Measurements from ENCODE around the gene TNFSF8.

TNFSF8 gene

GRCh38 chr9:114910541-114910940 is 19.9 kb downstream of the TNFSF8 start:
- H3K9ac ChIP-seq (ENCODE audit: low read depth in 1 of 2, low read length in 2 of 2), result no peak overlapping the region
- no peaks in the 10 kb centered on the region for H3K27me3 ChIP-seq (ENCODE audit: control insufficient read depth in 2 of 2, insufficient read depth in 2 of 2, low read length in 2 of 2)
- no peak overlapping the region for H3K4me3 ChIP-seq (ENCODE audit: low read length in 2 of 2)
- peaks cover 10 to 16% of the 10 kb centered on the region in 2 donors for H3K4me1 ChIP-seq (ENCODE audit: control insufficient read depth in 2 of 2, insufficient read depth in 2 of 2, low read length in 2 of 2)
- H3K27ac ChIP-seq (ENCODE audit: low read depth in 2 of 2, low read length in 2 of 2), result no peak overlapping the region
- no peaks in the 10 kb centered on the region for H3K9me3 ChIP-seq (ENCODE audit: control insufficient read depth in 2 of 2, low read length in 2 of 2)
- no peaks in the 10 kb centered on the region for H3K36me3 ChIP-seq (ENCODE audit: control insufficient read depth in 2 of 2, insufficient read depth in 2 of 2, low read length in 2 of 2)

- no peak overlapping the region for H3K9ac ChIP-seq (ENCODE audit: low read depth in 1 of 2, low read length in 2 of 2)
- no peak overlapping the region for H3K27ac ChIP-seq (ENCODE audit: low read depth in 2 of 2, low read length in 2 of 2)
- H3K36me3 ChIP-seq (ENCODE audit: control insufficient read depth in 2 of 2, insufficient read depth in 2 of 2, low read length in 2 of 2), result no peaks in the 10 kb centered on the region
- H3K9me3 ChIP-seq (ENCODE audit: control insufficient read depth in 2 of 2, low read length in 2 of 2), result no peaks in the 10 kb centered on the region
- H3K4me3 ChIP-seq (ENCODE audit: low read length in 2 of 2), result no peak overlapping the region
- H3K27me3 ChIP-seq (ENCODE audit: control insufficient read depth in 2 of 2, insufficient read depth in 2 of 2, low read length in 2 of 2), result no peaks in the 10 kb centered on the region
- peaks cover 10 to 16% of the 10 kb centered on the region in 2 donors for H3K4me1 ChIP-seq (ENCODE audit: control insufficient read depth in 2 of 2, insufficient read depth in 2 of 2, low read length in 2 of 2)
Measured at GRCh38 chr9:114909661-114910060, 20.7 kb downstream of the TNFSF8 start.

GRCh38 chr9:114908805-114909448 is 21.5 kb downstream of the TNFSF8 start:
- H3K4me3 ChIP-seq (ENCODE audit: low read length in 2 of 2), result no peak overlapping the region
- H3K27me3 ChIP-seq (ENCODE audit: control insufficient read depth in 2 of 2, insufficient read depth in 2 of 2, low read length in 2 of 2), result no peaks in the 10 kb centered on the region
- no peaks in the 10 kb centered on the region for H3K36me3 ChIP-seq (ENCODE audit: control insufficient read depth in 2 of 2, insufficient read depth in 2 of 2, low read length in 2 of 2)
- no peaks in the 10 kb centered on the region for H3K9me3 ChIP-seq (ENCODE audit: control insufficient read depth in 2 of 2, low read length in 2 of 2)
- H3K27ac ChIP-seq (ENCODE audit: low read depth in 2 of 2, low read length in 2 of 2), result peak overlapping the region in 1 of 2 donors; percentile 11
- no peak overlapping the region for H3K9ac ChIP-seq (ENCODE audit: low read depth in 1 of 2, low read length in 2 of 2)
- H3K4me1 ChIP-seq (ENCODE audit: control insufficient read depth in 2 of 2, insufficient read depth in 2 of 2, low read length in 2 of 2), result peaks cover 10 to 16% of the 10 kb centered on the region in 2 donors

- Histone ChIP-seq H3K4me1 (ENCODE audit: control insufficient read depth in 2 of 2, insufficient read depth in 2 of 2, low read length in 2 of 2) (peaks cover 10 to 17% of the 10 kb centered on the region in 2 donors), H3K9me3 (ENCODE audit: control insufficient read depth in 2 of 2, low read length in 2 of 2) (no peaks in the 10 kb centered on the region), H3K9ac (ENCODE audit: low read depth in 1 of 2, low read length in 2 of 2) (no peak overlapping the region), H3K27me3 (ENCODE audit: control insufficient read depth in 2 of 2, insufficient read depth in 2 of 2, low read length in 2 of 2) (no peaks in the 10 kb centered on the region), H3K27ac (ENCODE audit: low read depth in 2 of 2, low read length in 2 of 2) (peak overlapping the region; percentile 11 to 20), H3K36me3 (ENCODE audit: control insufficient read depth in 2 of 2, insufficient read depth in 2 of 2, low read length in 2 of 2) (no peaks in the 10 kb centered on the region), H3K4me3 (ENCODE audit: low read length in 2 of 2) (no peak overlapping the region)
Measured at GRCh38 chr9:114908104-114908622, 22.2 kb downstream of the TNFSF8 start.

GRCh38 chr9:114906922-114907571 is 23.3 kb downstream of the TNFSF8 start:
- no peak overlapping the region for H3K27ac ChIP-seq (ENCODE audit: low read depth in 2 of 2, low read length in 2 of 2)

GRCh38 chr9:114905170-114905940 is 25.0 kb downstream of the TNFSF8 start:
- Histone ChIP-seq H3K27ac (ENCODE audit: low read depth in 2 of 2, low read length in 2 of 2) (no peak overlapping the region), H3K4me1 (ENCODE audit: control insufficient read depth in 2 of 2, insufficient read depth in 2 of 2, low read length in 2 of 2) (peaks cover 10 to 19% of the 10 kb centered on the region in 2 donors), H3K9ac (ENCODE audit: low read depth in 1 of 2, low read length in 2 of 2) (no peak overlapping the region), H3K9me3 (ENCODE audit: control insufficient read depth in 2 of 2, low read length in 2 of 2) (no peaks in the 10 kb centered on the region), H3K27me3 (ENCODE audit: control insufficient read depth in 2 of 2, insufficient read depth in 2 of 2, low read length in 2 of 2) (no peaks in the 10 kb centered on the region), H3K36me3 (ENCODE audit: control insufficient read depth in 2 of 2, insufficient read depth in 2 of 2, low read length in 2 of 2) (no peaks in the 10 kb centered on the region), H3K4me3 (ENCODE audit: low read length in 2 of 2) (no peak overlapping the region)

More at GRCh38 chr9:114906922-114907571, 23.3 kb downstream of the TNFSF8 start:
- no peak overlapping the region for H3K9ac ChIP-seq (ENCODE audit: low read depth in 1 of 2, low read length in 2 of 2)
- no peak overlapping the region for H3K4me3 ChIP-seq (ENCODE audit: low read length in 2 of 2)
- H3K9me3 ChIP-seq (ENCODE audit: control insufficient read depth in 2 of 2, low read length in 2 of 2), result no peaks in the 10 kb centered on the region
- H3K36me3 ChIP-seq (ENCODE audit: control insufficient read depth in 2 of 2, insufficient read depth in 2 of 2, low read length in 2 of 2), result no peaks in the 10 kb centered on the region
- peaks cover 10 to 19% of the 10 kb centered on the region in 2 donors for H3K4me1 ChIP-seq (ENCODE audit: control insufficient read depth in 2 of 2, insufficient read depth in 2 of 2, low read length in 2 of 2)
- H3K27me3 ChIP-seq (ENCODE audit: control insufficient read depth in 2 of 2, insufficient read depth in 2 of 2, low read length in 2 of 2), result no peaks in the 10 kb centered on the region

GRCh38 chr9:114902786-114903524 is 27.4 kb downstream of the TNFSF8 start:
- no peak overlapping the region for H3K27ac ChIP-seq (ENCODE audit: low read depth in 2 of 2, low read length in 2 of 2)
- H3K4me3 ChIP-seq (ENCODE audit: low read length in 2 of 2), result no peak overlapping the region
- H3K9ac ChIP-seq (ENCODE audit: low read depth in 1 of 2, low read length in 2 of 2), result peak overlapping the region in 1 of 2 donors; percentile 31
- H3K4me1 ChIP-seq (ENCODE audit: control insufficient read depth in 2 of 2, insufficient read depth in 2 of 2, low read length in 2 of 2), result peaks cover 9 to 15% of the 10 kb centered on the region in 2 donors
- no peaks in the 10 kb centered on the region for H3K36me3 ChIP-seq (ENCODE audit: control insufficient read depth in 2 of 2, insufficient read depth in 2 of 2, low read length in 2 of 2)
- H3K27me3 ChIP-seq (ENCODE audit: control insufficient read depth in 2 of 2, insufficient read depth in 2 of 2, low read length in 2 of 2), result no peaks in the 10 kb centered on the region
- no peaks in the 10 kb centered on the region for H3K9me3 ChIP-seq (ENCODE audit: control insufficient read depth in 2 of 2, low read length in 2 of 2)

GRCh38 chr9:114900942-114901802 is 29.2 kb downstream of the TNFSF8 start:
- H3K4me1 ChIP-seq (ENCODE audit: control insufficient read depth in 2 of 2, insufficient read depth in 2 of 2, low read length in 2 of 2), result peaks cover 4 to 7% of the 10 kb centered on the region in 2 donors
- H3K27ac ChIP-seq (ENCODE audit: low read depth in 2 of 2, low read length in 2 of 2), result no peak overlapping the region

GRCh38 chr9:114899995-114900394 is 30.4 kb downstream of the TNFSF8 start:
- H3K4me3 ChIP-seq (ENCODE audit: low read length in 2 of 2), result no peak overlapping the region
- peaks cover 8 to 10% of the 10 kb centered on the region in 2 donors for H3K4me1 ChIP-seq (ENCODE audit: control insufficient read depth in 2 of 2, insufficient read depth in 2 of 2, low read length in 2 of 2)
- H3K36me3 ChIP-seq (ENCODE audit: control insufficient read depth in 2 of 2, insufficient read depth in 2 of 2, low read length in 2 of 2), result no peaks in the 10 kb centered on the region
- H3K9me3 ChIP-seq (ENCODE audit: control insufficient read depth in 2 of 2, low read length in 2 of 2), result no peaks in the 10 kb centered on the region
- H3K27ac ChIP-seq (ENCODE audit: low read depth in 2 of 2, low read length in 2 of 2), result no peak overlapping the region
- no peaks in the 10 kb centered on the region for H3K27me3 ChIP-seq (ENCODE audit: control insufficient read depth in 2 of 2, insufficient read depth in 2 of 2, low read length in 2 of 2)
- H3K9ac ChIP-seq (ENCODE audit: low read depth in 1 of 2, low read length in 2 of 2), result no peak overlapping the region

More at GRCh38 chr9:114900942-114901802, 29.2 kb downstream of the TNFSF8 start:
- Histone ChIP-seq H3K36me3 (ENCODE audit: control insufficient read depth in 2 of 2, insufficient read depth in 2 of 2, low read length in 2 of 2) (no peaks in the 10 kb centered on the region), H3K27me3 (ENCODE audit: control insufficient read depth in 2 of 2, insufficient read depth in 2 of 2, low read length in 2 of 2) (no peaks in the 10 kb centered on the region), H3K9ac (ENCODE audit: low read depth in 1 of 2, low read length in 2 of 2) (no peak overlapping the region), H3K4me3 (ENCODE audit: low read length in 2 of 2) (no peak overlapping the region), H3K9me3 (ENCODE audit: control insufficient read depth in 2 of 2, low read length in 2 of 2) (no peaks in the 10 kb centered on the region)

Measured in mucosa of rectum (tissue), 2 donors.